GM13976 (cell line): Measurements from ENCODE around the gene RIN1.
"Not testable (repeated sequence)": the region's sequence is repeated elsewhere in the genome, so short reads cannot be mapped to it uniquely, and the experiment has no call there.

Experiments
- DNase-seq: peaks from one replicate; pipeline ENCODE4 v3.0.0; 2012; ENCODE audit warnings: low spot score
- in situ Hi-C: fragments of 300-500 bp; cut with MboI; formaldehyde crosslinking; loops from one replicate; pipeline ENCODE4 v1.12.0; 2022; ENCODE audit warnings: low sequenced_read_pairs, mixed read lengths, inconsistent platforms; ENCODE audit not compliant: unreplicated experiment
- TF ChIP-seq, protein P1 (sequence below): IDR thresholded peaks from 2 replicates; pipeline ENCODE4 v1.5.1; 2012; ENCODE audit warnings: borderline replicate concordance, mild to moderate bottlenecking; ENCODE audit not compliant: insufficient read depth; ENCODE audit errors: extremely low read depth, missing control alignments, control extremely low read depth

RIN1 gene

DNA sequence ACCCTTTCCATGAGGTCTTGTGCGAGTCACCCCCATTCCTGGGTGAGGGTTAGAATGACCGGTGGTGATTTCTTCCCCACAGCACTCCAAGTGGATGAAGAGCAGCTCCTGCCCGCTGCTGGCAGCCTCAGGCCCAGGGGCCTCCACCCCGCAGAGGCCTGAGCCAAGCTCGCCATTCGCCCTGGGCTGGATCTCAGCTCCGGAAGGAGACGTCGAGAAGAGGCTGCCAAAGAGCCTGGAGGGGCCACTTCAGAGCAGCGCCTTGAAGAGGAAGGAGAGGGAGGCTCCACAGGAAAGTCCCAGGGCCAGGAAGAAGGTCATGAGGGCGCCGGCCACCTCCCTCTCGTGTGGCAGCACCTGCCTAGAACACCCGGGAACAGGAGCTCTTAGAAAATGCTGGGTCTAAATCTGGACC, 27.0 kb upstream of the RIN1 start:
- TF ChIP-seq, protein P1, sequence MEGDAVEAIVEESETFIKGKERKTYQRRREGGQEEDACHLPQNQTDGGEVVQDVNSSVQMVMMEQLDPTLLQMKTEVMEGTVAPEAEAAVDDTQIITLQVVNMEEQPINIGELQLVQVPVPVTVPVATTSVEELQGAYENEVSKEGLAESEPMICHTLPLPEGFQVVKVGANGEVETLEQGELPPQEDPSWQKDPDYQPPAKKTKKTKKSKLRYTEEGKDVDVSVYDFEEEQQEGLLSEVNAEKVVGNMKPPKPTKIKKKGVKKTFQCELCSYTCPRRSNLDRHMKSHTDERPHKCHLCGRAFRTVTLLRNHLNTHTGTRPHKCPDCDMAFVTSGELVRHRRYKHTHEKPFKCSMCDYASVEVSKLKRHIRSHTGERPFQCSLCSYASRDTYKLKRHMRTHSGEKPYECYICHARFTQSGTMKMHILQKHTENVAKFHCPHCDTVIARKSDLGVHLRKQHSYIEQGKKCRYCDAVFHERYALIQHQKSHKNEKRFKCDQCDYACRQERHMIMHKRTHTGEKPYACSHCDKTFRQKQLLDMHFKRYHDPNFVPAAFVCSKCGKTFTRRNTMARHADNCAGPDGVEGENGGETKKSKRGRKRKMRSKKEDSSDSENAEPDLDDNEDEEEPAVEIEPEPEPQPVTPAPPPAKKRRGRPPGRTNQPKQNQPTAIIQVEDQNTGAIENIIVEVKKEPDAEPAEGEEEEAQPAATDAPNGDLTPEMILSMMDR, result no peak
- in situ Hi-C loops, result no loop called here
- no peak for DNase-seq

DNA sequence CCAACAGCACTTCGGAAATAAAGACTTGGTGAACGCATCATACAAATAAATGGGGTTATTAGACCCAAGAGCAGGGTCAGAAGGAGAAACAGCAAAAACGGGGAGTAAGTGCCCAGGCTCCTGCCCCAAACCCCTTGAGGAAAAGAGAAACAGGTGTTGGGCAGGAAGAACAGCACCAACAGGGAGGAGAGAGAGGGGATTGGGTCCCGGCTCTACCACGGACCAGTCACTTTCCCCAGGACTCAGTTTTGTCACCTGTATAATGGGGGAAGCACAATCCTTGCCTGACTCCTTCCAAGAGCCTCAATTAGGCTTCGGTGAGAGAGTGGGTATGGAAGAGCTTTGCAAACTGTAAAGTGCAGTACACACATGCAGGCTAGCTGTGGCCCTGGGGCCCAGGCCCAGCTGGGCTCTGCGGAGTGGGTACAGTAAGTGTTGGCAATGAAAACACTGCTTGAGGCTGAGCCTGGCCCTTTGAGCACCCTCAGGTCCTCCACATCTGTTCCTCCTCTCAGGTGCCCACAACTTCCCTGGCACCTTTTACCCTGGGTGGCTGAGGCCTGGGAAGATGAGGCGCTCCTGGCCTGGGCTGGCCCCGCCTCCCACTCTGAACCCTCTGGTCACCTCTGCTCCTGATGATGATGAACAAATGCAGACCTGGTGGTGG, 26.4 kb upstream of the RIN1 start:
- DNase-seq, result no peak
- TF ChIP-seq, protein P1, result no peak
- in situ Hi-C loops, result no loop called here

DNA sequence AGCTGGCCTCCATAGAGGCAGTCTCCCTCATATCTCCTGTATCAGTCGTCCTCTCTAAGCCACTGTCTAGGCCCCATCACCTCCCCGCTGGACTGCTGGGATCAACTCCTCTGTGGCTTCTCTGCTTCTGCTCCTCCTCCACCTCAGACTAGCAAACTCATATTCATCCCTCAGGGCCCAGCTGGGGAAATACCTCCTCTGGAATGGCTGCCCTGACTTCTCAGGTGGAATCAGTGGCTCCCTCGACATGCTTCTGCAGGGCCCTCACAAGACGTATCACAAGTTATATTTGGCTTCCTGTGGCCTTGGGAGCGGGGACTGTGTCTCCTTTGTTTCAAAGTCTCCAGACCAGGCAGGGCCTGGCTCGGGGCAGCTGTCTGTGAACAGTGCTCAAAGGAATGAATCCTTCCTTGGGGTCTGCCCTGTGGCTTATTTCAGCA, 25.3 kb upstream of the RIN1 start:
- TF ChIP-seq, protein P1, result no peak
- in situ Hi-C loops, result no loop called here
- no peak for DNase-seq

DNA sequence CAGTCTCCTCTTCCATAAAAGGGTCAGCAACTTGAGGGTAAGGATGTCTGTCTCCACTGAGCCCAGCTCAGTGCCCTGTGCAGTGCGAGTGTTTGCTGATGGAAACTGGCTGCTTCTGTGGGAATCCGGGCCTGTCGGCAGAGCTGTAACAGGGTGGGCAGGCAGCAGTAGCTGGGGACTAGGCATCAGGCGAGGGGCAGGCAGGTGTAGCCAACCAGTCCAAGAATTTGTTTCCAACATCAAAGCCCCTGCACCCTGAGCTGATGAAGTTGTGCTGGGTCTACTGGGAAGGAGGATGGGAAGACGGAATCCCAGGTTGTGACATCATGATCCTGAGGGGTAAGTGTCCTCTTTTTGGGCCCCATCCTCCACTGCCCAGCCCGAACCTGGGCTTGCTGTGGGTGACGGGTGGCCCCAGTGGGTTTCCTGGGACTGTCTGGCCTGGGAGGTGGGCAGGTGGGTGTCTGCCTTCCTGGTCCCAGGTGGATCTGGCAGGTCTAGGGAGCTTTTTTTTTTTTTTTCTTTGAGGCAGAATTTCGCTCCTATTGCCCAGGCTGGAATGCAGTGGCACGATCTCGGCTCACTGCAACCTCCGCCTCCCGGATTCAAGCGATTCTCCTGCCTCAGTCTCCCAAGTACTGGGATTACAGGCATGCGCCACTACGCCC, 24.3 kb upstream of the RIN1 start:
- TF ChIP-seq, protein P1, result no peak
- DNase-seq, result no peak
- in situ Hi-C loops, result no loop called here

DNA sequence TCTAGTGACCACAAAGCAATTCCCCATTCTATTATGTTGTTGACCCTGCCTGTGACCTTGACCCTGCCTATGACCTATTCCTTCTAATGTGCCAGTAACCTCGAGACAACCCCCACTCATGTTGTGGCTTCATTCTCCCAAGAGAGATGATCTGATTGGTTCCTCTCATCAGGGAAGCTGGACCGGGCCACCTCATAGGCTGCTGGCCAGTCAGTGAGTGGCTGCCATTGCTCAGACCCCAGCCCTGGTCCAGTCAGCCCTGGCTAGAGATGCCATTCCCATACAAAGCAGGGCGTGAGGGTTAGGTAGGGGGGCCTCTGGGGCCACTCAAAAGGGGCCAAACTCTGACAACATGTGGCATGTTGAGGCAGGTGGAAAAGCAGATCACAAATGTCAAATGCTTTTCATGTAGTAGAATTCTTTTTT, 23.4 kb upstream of the RIN1 start:
- in situ Hi-C loops, result no loop called here
- TF ChIP-seq, protein P1, result no peak
- DNase-seq, result no peak

DNA sequence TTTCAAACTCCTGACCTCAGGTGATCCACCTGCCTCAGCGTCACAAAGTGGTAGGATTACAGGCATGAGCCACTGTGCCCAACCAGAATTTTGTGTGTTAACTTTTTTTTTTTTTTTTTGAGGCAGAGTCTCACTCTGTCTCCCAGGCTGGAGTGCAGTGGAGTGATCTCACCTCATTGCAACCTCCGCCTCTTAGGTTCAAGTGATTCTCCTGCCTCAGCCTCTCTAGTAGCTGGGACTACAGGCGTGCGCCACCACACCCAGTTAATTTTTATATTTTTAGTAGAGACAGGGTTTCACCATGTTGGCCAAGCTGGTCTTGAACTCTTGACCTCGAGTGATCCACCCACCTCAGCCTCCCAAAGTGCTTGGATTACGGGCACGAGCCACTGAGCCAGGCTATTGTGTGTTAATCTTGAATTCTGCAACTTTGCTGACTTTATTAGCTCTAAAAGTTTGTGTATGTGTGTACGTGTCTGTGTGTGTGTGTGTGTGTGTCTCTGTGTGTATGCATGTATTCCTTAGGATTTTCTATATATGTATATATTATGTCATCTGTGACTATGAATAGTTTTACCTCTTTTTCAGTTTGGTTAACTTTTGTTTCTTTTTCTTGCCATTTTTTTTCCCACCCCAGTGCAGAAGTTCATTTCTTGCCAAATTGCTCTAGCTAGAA, 14.5 kb upstream of the RIN1 start:
- DNase-seq, in situ Hi-C loops: not testable (repeated sequence)

DNA sequence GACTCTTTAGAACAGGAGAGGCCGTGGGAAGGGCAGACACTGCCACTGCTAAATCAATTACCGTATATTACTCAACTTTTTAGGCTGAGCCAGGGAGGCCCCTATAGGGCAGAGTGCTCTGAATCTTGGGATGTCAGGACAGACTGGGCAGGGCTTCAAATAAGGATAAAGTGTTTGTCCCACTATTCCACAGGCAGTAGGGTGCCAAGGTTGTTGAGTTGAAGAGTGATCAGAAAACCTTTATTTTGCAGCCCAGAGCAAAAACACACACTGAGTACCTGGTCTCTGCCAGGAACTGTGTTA, 12.8 kb upstream of the RIN1 start:
- DNase-seq, result no peak
- in situ Hi-C loops, result no loop called here
- TF ChIP-seq, protein P1, result no peak
